Erythroblast (primary cell): ENCODE results near the gene CLDN6.

Experiments used
- GATA1 ChIP-seq: IDR thresholded peaks from 2 replicates; pipeline ENCODE4 v1.6.1; 2011; ENCODE audit warnings: low read depth, mild to moderate bottlenecking, control low read depth, low read length, moderate library complexity
- POLR2A ChIP-seq: IDR thresholded peaks from 2 replicates; pipeline ENCODE4 v1.6.1; 2011; ENCODE audit warnings: mild to moderate bottlenecking, low read length

DNA sequence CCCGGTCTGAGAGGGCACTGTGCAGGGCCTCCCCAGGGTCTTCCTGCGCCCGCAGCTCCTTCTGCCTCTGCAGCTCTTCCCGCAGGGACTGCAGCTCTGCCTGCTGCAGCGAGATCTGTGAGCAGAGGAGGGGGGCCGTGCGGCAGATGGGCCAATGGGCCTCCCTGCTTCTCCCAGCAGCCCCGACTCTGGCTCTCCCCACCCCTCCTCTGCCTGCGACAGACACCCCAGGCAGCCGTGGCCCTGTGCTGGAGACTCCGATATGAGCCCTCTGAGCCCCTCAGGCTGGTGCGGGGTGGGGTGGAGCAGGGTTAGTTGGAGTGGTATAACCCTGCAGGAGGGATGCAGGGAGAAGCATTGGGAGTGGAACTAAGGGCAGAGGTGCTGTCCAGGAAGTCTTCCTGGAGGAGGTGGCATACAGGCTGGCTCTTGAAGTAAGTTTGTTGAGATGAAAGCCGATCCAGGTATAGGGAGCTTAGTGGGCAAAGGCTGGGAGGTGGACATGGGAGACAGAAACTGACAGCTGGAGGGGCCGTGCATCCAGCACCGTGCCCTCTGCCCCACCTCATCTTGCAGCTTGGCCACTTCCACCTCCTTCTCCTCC is 10.8 kb upstream of the CLDN6 start:
- TF ChIP-seq POLR2A: no peak
- no peak for TF ChIP-seq GATA1
